Inferior parietal cortex (tissue), 1 donor: ENCODE results near the gene RBM28.

Experiments used
- DNase-seq: peaks from one replicate; pipeline ENCODE4 v3.0.0-alpha.2; 2016; ENCODE audit errors: extremely low spot score

Gene RBM28

GRCh38 chr7:128343554-128344430 lies at the start of gene RBM28:
TSS of gene RBM28 (minus strand) at chr7:128343908. CDS start at chr7:128343793, 115 bp downstream.
- peak; percentile 97 for DNase-seq

- DNase-seq: no peak
These were observed 49.0 kb upstream of the RBM28 start for GRCh38 chr7:128392446-128393327.

- DNase-seq: no peak
These were observed 48.1 kb upstream of the RBM28 start for GRCh38 chr7:128391805-128392204.

- no peak for DNase-seq
These were observed 47.3 kb upstream of the RBM28 start for GRCh38 chr7:128390871-128391565.

- DNase-seq: no peak
These were observed 46.1 kb upstream of the RBM28 start for GRCh38 chr7:128389618-128390329.

- DNase-seq: no peak
These were observed 45.4 kb upstream of the RBM28 start for GRCh38 chr7:128389085-128389617.

GRCh38 chr7:128388145-128388485 lies 44.4 kb upstream of the RBM28 start:
- no peak for DNase-seq

- peak; percentile 87 for DNase-seq
These were observed 43.8 kb upstream of the RBM28 start for GRCh38 chr7:128387216-128388144.

- no peak for DNase-seq
These were observed 42.5 kb upstream of the RBM28 start for GRCh38 chr7:128385988-128386925.

- no peak for DNase-seq
These were observed 41.0 kb upstream of the RBM28 start for GRCh38 chr7:128384726-128385125.

GRCh38 chr7:128383776-128384175 lies 40.1 kb upstream of the RBM28 start:
- DNase-seq: no peak

GRCh38 chr7:128381161-128381821 lies 37.6 kb upstream of the RBM28 start:
- no peak for DNase-seq

GRCh38 chr7:128380483-128381106 lies 36.9 kb upstream of the RBM28 start:
- DNase-seq: no peak

GRCh38 chr7:128379900-128380479 lies 36.3 kb upstream of the RBM28 start:
- no peak for DNase-seq

GRCh38 chr7:128378637-128379036 lies 34.9 kb upstream of the RBM28 start:
- no peak for DNase-seq

GRCh38 chr7:128376077-128376476 lies 32.4 kb upstream of the RBM28 start:
- DNase-seq: no peak

- no peak for DNase-seq
These were observed 30.3 kb upstream of the RBM28 start for GRCh38 chr7:128374041-128374440.

- no peak for DNase-seq
These were observed 29.9 kb upstream of the RBM28 start for GRCh38 chr7:128373606-128374005.
